KG1 (cell line): ENCODE results near the gene MRPS25.
"Not testable (repeated sequence)": the region's sequence is repeated elsewhere in the genome, so short reads cannot be mapped to it uniquely, and the experiment has no call there.

Experiments used
- DNase-seq: peaks from one replicate; lab custom pipeline; 2025; lab: John Stamatoyannopoulos, UW

MRPS25 gene

DNA sequence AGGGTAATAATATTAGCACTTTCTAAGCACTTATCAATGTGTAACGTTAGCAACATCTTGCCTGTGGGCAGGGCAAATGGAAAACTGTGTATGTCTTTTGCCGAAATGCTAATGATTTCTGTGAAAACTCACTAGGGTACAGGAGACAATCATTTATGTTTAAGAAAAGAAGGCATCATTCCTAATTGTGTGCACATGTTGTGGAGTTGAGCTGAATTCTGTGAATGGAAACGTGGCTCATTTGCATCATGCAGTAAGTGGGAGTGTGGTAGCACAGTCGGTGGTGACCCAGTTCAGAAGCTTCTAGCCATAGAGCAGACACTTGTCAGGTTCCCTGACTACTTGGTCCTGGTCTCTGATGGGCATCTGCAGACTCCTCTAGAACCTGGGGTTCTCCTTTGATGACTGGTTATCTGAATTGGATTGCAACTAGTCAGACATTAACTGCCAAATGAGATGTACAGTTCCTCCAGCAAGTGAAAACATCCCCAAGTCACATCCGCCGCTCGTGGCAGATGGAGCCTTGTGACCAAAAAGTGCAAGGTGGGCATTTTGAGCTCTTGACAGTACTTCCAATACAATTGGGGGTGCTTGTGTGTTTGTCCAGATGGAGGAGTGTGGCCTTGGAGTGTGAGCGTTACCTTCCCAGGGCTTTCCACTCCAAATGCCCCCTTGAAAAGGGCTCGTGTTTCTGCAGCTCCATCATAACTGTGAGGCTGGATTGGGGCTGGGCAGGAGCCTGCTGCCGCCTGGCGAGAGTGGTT is 21.5 kb downstream of the MRPS25 start:
- no peak for DNase-seq

- no peak for DNase-seq
Observed at GRCh38 chr3:15042936-15043335, 22.2 kb downstream of the MRPS25 start.

GRCh38 chr3:15041950-15042349 is 23.2 kb downstream of the MRPS25 start:
- DNase-seq, result no peak

DNA sequence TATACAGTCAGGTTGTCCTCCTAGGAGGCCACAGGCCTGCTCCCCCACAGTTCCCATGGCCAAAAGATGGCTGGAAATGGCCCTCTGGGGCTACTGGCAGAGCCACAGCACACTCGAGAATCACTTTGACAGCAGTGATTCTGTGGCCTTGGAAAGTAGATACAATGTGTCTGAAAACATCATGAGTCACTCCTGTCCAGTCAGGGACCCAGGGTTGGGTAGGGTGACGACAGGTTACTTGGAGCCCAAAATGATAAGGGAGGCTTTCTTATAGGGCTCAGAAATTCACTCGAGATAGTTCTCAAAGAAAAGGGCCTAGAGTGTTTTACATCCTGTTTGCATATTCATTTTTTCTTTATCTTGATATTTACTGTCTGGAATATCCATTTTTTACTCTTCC is 24.3 kb downstream of the MRPS25 start:
- no peak for DNase-seq

GRCh38 chr3:15038306-15038705 is 26.8 kb downstream of the MRPS25 start:
- no peak for DNase-seq

- no peak for DNase-seq
Observed at GRCh38 chr3:15033103-15033502, 32.0 kb downstream of the MRPS25 start.

DNA sequence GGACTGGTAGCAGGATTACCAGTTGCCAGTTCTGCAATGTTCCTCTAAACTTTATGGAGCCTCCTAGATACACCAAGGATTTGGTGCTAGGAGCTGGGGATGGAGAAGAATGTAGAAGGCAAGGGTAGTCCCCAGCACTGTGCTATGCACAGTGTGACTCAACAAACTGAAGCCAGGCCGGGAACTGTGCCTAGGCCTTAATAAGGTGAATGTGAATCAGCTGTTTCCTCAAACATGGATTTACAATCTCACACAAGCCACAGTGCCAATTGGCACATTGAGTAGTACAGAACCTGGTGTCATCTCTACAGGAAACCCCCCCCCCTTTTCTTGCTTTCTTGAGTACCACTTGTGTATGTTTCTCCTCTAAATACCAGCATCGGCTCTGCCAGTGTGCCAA is 32.5 kb downstream of the MRPS25 start:
- DNase-seq, result no peak

DNA sequence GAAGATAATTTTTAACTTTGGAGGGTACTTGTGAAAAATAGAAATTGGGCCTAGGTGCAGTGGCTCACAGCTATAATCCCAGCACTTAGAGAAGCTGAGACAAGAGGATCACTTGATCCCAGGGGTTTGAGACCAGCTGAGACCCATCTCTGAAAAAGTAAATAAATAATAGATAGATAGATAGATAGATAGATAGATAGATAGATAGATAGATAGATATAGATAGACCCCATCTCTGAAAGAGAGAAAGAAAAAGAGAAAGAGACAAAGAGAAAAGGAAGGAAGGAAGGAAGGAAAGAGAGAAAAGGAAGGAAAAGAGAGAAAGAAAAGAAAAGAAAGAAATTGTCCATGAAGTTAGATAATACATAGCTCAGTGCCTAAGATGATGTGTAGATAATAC is 35.5 kb downstream of the MRPS25 start:
- no peak for DNase-seq

- no peak for DNase-seq
Observed at GRCh38 chr3:15023719-15024118, 41.4 kb downstream of the MRPS25 start.

DNA sequence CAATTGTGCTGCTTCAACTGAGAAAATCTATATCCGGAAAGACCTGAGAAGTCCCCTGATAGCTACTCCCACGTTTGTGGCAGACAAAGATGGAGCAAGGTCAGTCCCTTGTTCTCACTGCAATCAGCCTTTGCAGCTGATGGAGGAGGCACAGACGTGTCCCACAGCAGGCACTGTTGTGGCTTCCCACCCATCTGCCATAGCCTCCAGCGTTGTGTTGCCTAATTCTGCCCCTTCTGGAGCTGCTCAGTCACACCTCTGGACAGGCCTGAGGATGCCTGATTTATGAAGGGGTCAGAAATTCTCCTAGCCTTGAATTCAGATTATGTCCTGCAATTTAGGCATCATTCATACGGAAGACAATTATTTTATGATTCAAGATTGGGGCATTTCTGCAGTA is 41.9 kb downstream of the MRPS25 start:
- no peak for DNase-seq

DNA sequence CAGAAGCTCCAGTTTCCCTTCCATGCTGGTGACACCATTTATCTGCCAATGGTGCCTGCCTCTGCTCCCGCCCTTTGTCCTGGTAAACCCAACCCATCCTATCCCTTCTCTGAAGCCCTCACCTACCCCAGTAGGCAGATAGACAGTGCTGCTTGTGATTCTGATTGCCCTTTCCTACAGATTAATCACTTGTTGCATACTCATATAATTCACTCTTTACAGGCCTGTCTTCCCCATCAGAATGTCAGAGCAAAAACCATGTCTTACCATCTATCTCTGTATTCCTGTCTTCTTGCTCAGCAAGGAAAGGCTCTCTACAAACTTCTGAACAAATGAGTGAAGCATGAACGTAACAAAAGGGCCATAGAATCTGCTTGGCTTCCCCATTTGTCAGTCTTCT is 47.9 kb downstream of the MRPS25 start:
- no peak for DNase-seq

DNA sequence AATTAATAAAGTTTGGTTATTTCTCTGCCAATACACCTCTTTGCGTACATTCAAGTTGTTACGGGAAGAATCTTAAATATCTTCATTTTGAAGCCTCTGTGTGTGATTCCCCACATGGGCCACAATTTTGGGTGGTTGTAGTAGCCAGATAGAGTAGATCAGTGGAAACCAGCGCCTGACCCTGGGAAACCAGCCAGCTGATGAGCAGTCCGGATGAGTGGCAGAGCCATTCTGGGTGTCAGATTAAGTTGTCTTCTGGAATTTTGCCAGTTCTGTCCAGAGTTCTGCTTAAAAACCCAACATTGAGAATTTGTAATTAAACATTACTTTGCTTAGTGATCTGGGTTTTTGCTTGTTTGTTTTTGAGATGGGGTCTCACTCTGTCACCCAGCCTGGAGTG is 49.7 kb downstream of the MRPS25 start:
- no peak for DNase-seq

- DNase-seq, result no peak
Observed at GRCh38 chr3:15014606-15015328, 50.3 kb downstream of the MRPS25 start.

DNA sequence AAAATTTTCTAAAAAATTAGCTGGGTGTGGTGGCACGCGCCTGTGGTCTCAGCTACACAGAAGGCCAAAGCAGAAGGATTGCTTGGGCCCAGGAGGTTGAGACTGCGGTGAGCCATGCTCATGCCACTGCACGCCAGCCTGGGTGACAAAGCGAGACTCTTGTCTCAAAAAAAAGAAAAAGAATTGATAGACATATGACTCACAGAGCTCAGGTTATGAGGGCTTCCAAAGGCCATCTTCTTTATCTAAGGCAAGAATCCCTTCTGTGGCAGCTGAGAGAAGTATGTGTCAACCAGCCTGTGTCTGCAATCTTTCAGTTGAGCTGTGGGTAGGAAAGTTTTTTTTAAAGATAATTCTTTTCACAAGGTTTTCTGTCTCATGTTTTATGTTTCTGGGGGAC is 53.9 kb downstream of the MRPS25 start:
- no peak for DNase-seq

DNA sequence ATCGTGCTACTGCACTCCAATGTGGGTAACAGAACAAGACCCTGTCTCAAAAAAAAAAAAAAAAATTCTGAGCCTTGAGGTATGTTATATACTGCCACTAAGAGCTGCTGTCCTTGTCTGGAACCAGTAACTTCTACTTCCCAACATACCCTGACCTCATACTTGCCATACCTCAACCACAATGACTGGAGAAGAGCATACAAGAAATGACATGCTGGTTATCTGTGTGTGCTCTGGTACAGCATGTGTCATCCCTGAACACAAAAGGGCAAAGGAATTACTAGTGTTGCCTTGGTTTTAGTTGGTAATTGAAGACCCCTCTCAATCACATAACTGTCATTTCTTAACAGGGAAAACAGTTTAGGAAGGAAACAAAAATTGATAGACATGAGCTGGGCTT is 54.5 kb downstream of the MRPS25 start:
- DNase-seq, result no peak

GRCh38 chr3:15009167-15009566 is 55.9 kb downstream of the MRPS25 start:
- DNase-seq, result no peak

- no peak for DNase-seq
Observed at GRCh38 chr3:15007681-15008141, 57.4 kb downstream of the MRPS25 start.

- not testable (repeated sequence) for DNase-seq
Observed at GRCh38 chr3:14999182-14999581, 65.9 kb downstream of the MRPS25 start.
